HepG2 (cell line): ENCODE measurements around the gene ANKUB1.

ENCODE experiments used
- ATF5 ChIP-seq: sonication (generic); formaldehyde crosslinking; IDR thresholded peaks from 2 replicates; pipeline ENCODE4 v1.4.0; 2020; ENCODE audit warnings: mild to moderate bottlenecking, low read depth, missing genetic modification reagents
- CTCF ChIP-seq: sonication (generic); formaldehyde crosslinking; IDR thresholded peaks from 2 replicates; pipeline ENCODE4 v1.5.0; 2020; ENCODE audit warnings: mild to moderate bottlenecking, missing genetic modification reagents, moderate library complexity
- ZNF292 ChIP-seq: sonication (generic); formaldehyde crosslinking; IDR thresholded peaks from 2 replicates; pipeline ENCODE4 v1.8.1; 2022; ENCODE audit warnings: mild to moderate bottlenecking, low read depth, missing genetic modification reagents, borderline replicate concordance
- TF ChIP-seq, protein P1 (sequence below): sonication (generic); formaldehyde crosslinking; IDR thresholded peaks from 2 replicates; pipeline ENCODE4 v1.4.0; 2020; ENCODE audit warnings: missing genetic modification reagents

DNA sequence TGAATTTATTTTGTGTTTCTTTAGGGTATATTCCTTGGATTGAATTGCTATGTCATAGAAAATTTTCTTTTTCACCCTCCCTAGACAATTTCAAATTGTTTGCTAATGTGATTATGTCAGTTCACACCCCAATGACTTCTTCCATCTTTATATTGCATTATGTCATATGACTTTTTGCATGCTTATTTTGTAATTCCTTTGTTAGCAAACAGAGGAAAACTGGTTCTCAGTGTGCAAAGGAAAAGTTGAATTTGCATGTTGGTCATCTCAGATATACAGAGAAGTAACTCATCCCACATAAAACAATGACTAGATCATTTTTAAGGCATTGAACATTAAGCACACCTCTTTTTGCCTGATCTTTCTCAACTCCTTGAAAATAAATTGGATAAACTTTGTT lies 17.3 kb upstream of the ANKUB1 start:
- TF ChIP-seq ZNF292 (CRISPR knock-in tag) = no peak
- TF ChIP-seq CTCF = no peak
- TF ChIP-seq, protein P1, sequence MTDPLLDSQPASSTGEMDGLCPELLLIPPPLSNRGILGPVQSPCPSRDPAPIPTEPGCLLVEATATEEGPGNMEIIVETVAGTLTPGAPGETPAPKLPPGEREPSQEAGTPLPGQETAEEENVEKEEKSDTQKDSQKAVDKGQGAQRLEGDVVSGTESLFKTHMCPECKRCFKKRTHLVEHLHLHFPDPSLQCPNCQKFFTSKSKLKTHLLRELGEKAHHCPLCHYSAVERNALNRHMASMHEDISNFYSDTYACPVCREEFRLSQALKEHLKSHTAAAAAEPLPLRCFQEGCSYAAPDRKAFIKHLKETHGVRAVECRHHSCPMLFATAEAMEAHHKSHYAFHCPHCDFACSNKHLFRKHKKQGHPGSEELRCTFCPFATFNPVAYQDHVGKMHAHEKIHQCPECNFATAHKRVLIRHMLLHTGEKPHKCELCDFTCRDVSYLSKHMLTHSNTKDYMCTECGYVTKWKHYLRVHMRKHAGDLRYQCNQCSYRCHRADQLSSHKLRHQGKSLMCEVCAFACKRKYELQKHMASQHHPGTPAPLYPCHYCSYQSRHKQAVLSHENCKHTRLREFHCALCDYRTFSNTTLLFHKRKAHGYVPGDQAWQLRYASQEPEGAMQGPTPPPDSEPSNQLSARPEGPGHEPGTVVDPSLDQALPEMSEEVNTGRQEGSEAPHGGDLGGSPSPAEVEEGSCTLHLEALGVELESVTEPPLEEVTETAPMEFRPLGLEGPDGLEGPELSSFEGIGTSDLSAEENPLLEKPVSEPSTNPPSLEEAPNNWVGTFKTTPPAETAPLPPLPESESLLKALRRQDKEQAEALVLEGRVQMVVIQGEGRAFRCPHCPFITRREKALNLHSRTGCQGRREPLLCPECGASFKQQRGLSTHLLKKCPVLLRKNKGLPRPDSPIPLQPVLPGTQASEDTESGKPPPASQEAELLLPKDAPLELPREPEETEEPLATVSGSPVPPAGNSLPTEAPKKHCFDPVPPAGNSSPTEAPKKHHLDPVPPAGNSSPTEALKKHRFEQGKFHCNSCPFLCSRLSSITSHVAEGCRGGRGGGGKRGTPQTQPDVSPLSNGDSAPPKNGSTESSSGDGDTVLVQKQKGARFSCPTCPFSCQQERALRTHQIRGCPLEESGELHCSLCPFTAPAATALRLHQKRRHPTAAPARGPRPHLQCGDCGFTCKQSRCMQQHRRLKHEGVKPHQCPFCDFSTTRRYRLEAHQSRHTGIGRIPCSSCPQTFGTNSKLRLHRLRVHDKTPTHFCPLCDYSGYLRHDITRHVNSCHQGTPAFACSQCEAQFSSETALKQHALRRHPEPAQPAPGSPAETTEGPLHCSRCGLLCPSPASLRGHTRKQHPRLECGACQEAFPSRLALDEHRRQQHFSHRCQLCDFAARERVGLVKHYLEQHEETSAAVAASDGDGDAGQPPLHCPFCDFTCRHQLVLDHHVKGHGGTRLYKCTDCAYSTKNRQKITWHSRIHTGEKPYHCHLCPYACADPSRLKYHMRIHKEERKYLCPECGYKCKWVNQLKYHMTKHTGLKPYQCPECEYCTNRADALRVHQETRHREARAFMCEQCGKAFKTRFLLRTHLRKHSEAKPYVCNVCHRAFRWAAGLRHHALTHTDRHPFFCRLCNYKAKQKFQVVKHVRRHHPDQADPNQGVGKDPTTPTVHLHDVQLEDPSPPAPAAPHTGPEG (CRISPR knock-in tag) = no peak
- TF ChIP-seq ATF5 (CRISPR knock-in tag) = no peak
